ENCODE measurements around the gene SEC24B.

SEC24B gene

GRCh38 chr4:109545401-109545800, 111.8 kb downstream of the SEC24B start:
- H2BK120ac ChIP-seq (ENCODE audit: low read depth, low read length) = no peak overlapping the region
- no peak overlapping the region for H3K9ac ChIP-seq (ENCODE audit: low read depth, low read length, poor library complexity)
- H3K4me1 ChIP-seq (ENCODE audit: control insufficient read depth in 2 of 2, insufficient read depth in 1 of 2, low read depth in 1 of 2, low read length in 2 of 2) = no peaks in the 10 kb centered on the region
- no peak overlapping the region for H3K23ac ChIP-seq (ENCODE audit: low read depth, low read length, poor library complexity)
- no peak overlapping the region for H2BK12ac ChIP-seq (ENCODE audit: low read length)
- no peak overlapping the region for H3K4me2 ChIP-seq (ENCODE audit: insufficient read depth, low read length, poor library complexity, severe bottlenecking)
- H4K91ac ChIP-seq (ENCODE audit: low read depth, low read length, poor library complexity) = no peak overlapping the region
- H2BK5ac ChIP-seq (ENCODE audit: low read length) = no peak overlapping the region
- H2AK5ac ChIP-seq (ENCODE audit: low read depth, low read length) = no peak overlapping the region
- H3K9me3 ChIP-seq (replicated peaks in 1 of 2; ENCODE audit: control insufficient read depth in 2 of 2, insufficient read depth in 1 of 2, low read depth in 1 of 2, low read length in 2 of 2) = no peaks in the 10 kb centered on the region
- H2BK15ac ChIP-seq (ENCODE audit: low read length) = no peak overlapping the region
- H3K18ac ChIP-seq (ENCODE audit: low read length) = no peak overlapping the region
- H3K27me3 ChIP-seq (ENCODE audit: control insufficient read depth in 3 of 3, insufficient read depth in 3 of 3, low read depth in 1 of 3, low read length in 3 of 3) = no peaks in the 10 kb centered on the region
- no peaks in the 10 kb centered on the region for H3K79me1 ChIP-seq (ENCODE audit: low read depth, low read length)
- peaks cover 0 to 53% of the 10 kb centered on the region in 2 donors for H3K36me3 ChIP-seq (replicated peaks in 1 of 2; ENCODE audit: control insufficient read depth in 2 of 2, insufficient read depth in 2 of 2, low read length in 2 of 2)
- H2AFZ ChIP-seq (ENCODE audit: low read length) = no peak overlapping the region
- no peak overlapping the region for H3K4me3 ChIP-seq (ENCODE audit: low read length in 2 of 2)
- H3K27ac ChIP-seq (replicated peaks; ENCODE audit: low read length) = no peak overlapping the region
- H3K4ac ChIP-seq (ENCODE audit: low read length) = no peak overlapping the region
- no peak overlapping the region for H4K8ac ChIP-seq (ENCODE audit: low read depth, low read length)
- no CpG with 5 or more reads among the region's 1 CpG for WGBS, 2 donors (ENCODE audit: extremely low coverage in 2 of 2, insufficient read length in 2 of 2, insufficient replicate concordance in 1 of 2)
- no peak for DNase-seq (ENCODE audit: low spot score)
- no peak overlapping the region for H3K14ac ChIP-seq (ENCODE audit: low read length)

- Histone ChIP-seq H4K8ac (ENCODE audit: low read depth, low read length) (no peak overlapping the region), H3K14ac (ENCODE audit: low read length) (no peak overlapping the region), H2BK12ac (ENCODE audit: low read length) (no peak overlapping the region), H3K9ac (ENCODE audit: low read depth, low read length, poor library complexity) (no peak overlapping the region), H3K4me2 (ENCODE audit: insufficient read depth, low read length, poor library complexity, severe bottlenecking) (no peak overlapping the region), H2BK5ac (ENCODE audit: low read length) (no peak overlapping the region), H3K4me1 (ENCODE audit: control insufficient read depth in 2 of 2, insufficient read depth in 1 of 2, low read depth in 1 of 2, low read length in 2 of 2) (no peaks in the 10 kb centered on the region), H3K36me3 (replicated peaks in 1 of 2; ENCODE audit: control insufficient read depth in 2 of 2, insufficient read depth in 2 of 2, low read length in 2 of 2) (peaks cover 0 to 33% of the 10 kb centered on the region in 2 donors), H3K18ac (ENCODE audit: low read length) (no peak overlapping the region), H2BK15ac (ENCODE audit: low read length) (no peak overlapping the region), H3K9me3 (replicated peaks in 1 of 2; ENCODE audit: control insufficient read depth in 2 of 2, insufficient read depth in 1 of 2, low read depth in 1 of 2, low read length in 2 of 2) (no peaks in the 10 kb centered on the region), H2AFZ (ENCODE audit: low read length) (no peak overlapping the region), H3K23ac (ENCODE audit: low read depth, low read length, poor library complexity) (no peak overlapping the region), H3K4me3 (ENCODE audit: low read length in 2 of 2) (no peak overlapping the region), H3K4ac (ENCODE audit: low read length) (no peak overlapping the region), H2AK5ac (ENCODE audit: low read depth, low read length) (no peak overlapping the region), H3K27me3 (ENCODE audit: control insufficient read depth in 3 of 3, insufficient read depth in 3 of 3, low read depth in 1 of 3, low read length in 3 of 3) (no peaks in the 10 kb centered on the region), H3K79me1 (ENCODE audit: low read depth, low read length) (no peaks in the 10 kb centered on the region), H3K27ac (replicated peaks; ENCODE audit: low read length) (no peak overlapping the region), H4K91ac (ENCODE audit: low read depth, low read length, poor library complexity) (no peak overlapping the region), H2BK120ac (ENCODE audit: low read depth, low read length) (no peak overlapping the region)
- no CpG with 5 or more reads among the region's 5 CpGs for whole genome bisulfite sequencing, 2 donors (ENCODE audit: extremely low coverage in 2 of 2, insufficient read length in 2 of 2, insufficient replicate concordance in 1 of 2)
- no peak for DNase-seq (ENCODE audit: low spot score)
These were observed 113.8 kb downstream of the SEC24B start for GRCh38 chr4:109547394-109547793.

GRCh38 chr4:109548655-109549054, 115.0 kb downstream of the SEC24B start:
- no peak overlapping the region for H3K14ac ChIP-seq (ENCODE audit: low read length)
- H3K18ac ChIP-seq (ENCODE audit: low read length) = no peak overlapping the region
- H2AK5ac ChIP-seq (ENCODE audit: low read depth, low read length) = no peak overlapping the region
- no peaks in the 10 kb centered on the region for H3K9me3 ChIP-seq (replicated peaks in 1 of 2; ENCODE audit: control insufficient read depth in 2 of 2, insufficient read depth in 1 of 2, low read depth in 1 of 2, low read length in 2 of 2)
- H3K79me1 ChIP-seq (ENCODE audit: low read depth, low read length) = no peaks in the 10 kb centered on the region
- no peak overlapping the region for H4K91ac ChIP-seq (ENCODE audit: low read depth, low read length, poor library complexity)
- H2BK12ac ChIP-seq (ENCODE audit: low read length) = no peak overlapping the region
- H3K4me1 ChIP-seq (ENCODE audit: control insufficient read depth in 2 of 2, insufficient read depth in 1 of 2, low read depth in 1 of 2, low read length in 2 of 2) = no peaks in the 10 kb centered on the region
- H3K9ac ChIP-seq (ENCODE audit: low read depth, low read length, poor library complexity) = no peak overlapping the region
- no peak overlapping the region for H2BK15ac ChIP-seq (ENCODE audit: low read length)
- no peak overlapping the region for H4K8ac ChIP-seq (ENCODE audit: low read depth, low read length)
- no peaks in the 10 kb centered on the region for H3K27me3 ChIP-seq (ENCODE audit: control insufficient read depth in 3 of 3, insufficient read depth in 3 of 3, low read depth in 1 of 3, low read length in 3 of 3)
- no peak overlapping the region for H3K4ac ChIP-seq (ENCODE audit: low read length)
- H2BK5ac ChIP-seq (ENCODE audit: low read length) = no peak overlapping the region
- DNase-seq (ENCODE audit: low spot score) = no peak
- no peak overlapping the region for H3K4me3 ChIP-seq (ENCODE audit: low read length in 2 of 2)
- no peak overlapping the region for H3K4me2 ChIP-seq (ENCODE audit: insufficient read depth, low read length, poor library complexity, severe bottlenecking)
- no CpG with 5 or more reads among the region's 2 CpGs for WGBS, 2 donors (ENCODE audit: extremely low coverage in 2 of 2, insufficient read length in 2 of 2, insufficient replicate concordance in 1 of 2)
- H2BK120ac ChIP-seq (ENCODE audit: low read depth, low read length) = no peak overlapping the region
- H2AFZ ChIP-seq (ENCODE audit: low read length) = no peak overlapping the region
- H3K27ac ChIP-seq (replicated peaks; ENCODE audit: low read length) = no peak overlapping the region
- peaks cover 0 to 21% of the 10 kb centered on the region in 2 donors for H3K36me3 ChIP-seq (replicated peaks in 1 of 2; ENCODE audit: control insufficient read depth in 2 of 2, insufficient read depth in 2 of 2, low read length in 2 of 2)
- H3K23ac ChIP-seq (ENCODE audit: low read depth, low read length, poor library complexity) = no peak overlapping the region

- Histone ChIP-seq H2BK5ac (ENCODE audit: low read length) (no peak overlapping the region), H3K4me2 (ENCODE audit: insufficient read depth, low read length, poor library complexity, severe bottlenecking) (no peak overlapping the region)
These were observed 118.6 kb downstream of the SEC24B start for GRCh38 chr4:109552237-109552636.

More at GRCh38 chr4:109552237-109552636, 118.6 kb downstream of the SEC24B start:
- no CpG with 5 or more reads among the region's 6 CpGs for WGBS, 2 donors (ENCODE audit: extremely low coverage in 2 of 2, insufficient read length in 2 of 2, insufficient replicate concordance in 1 of 2)
- no peak overlapping the region for H2AFZ ChIP-seq (ENCODE audit: low read length)
- no peak for DNase-seq (ENCODE audit: low spot score)
- H2BK12ac ChIP-seq (ENCODE audit: low read length) = no peak overlapping the region
- H3K9ac ChIP-seq (ENCODE audit: low read depth, low read length, poor library complexity) = no peak overlapping the region
- H3K18ac ChIP-seq (ENCODE audit: low read length) = no peak overlapping the region
- no peak overlapping the region for H3K14ac ChIP-seq (ENCODE audit: low read length)
- no peak overlapping the region for H4K91ac ChIP-seq (ENCODE audit: low read depth, low read length, poor library complexity)
- H3K23ac ChIP-seq (ENCODE audit: low read depth, low read length, poor library complexity) = no peak overlapping the region
- no peak overlapping the region for H2AK5ac ChIP-seq (ENCODE audit: low read depth, low read length)
- no peaks in the 10 kb centered on the region for H3K9me3 ChIP-seq (replicated peaks in 1 of 2; ENCODE audit: control insufficient read depth in 2 of 2, insufficient read depth in 1 of 2, low read depth in 1 of 2, low read length in 2 of 2)
- no peak overlapping the region for H4K8ac ChIP-seq (ENCODE audit: low read depth, low read length)
- H3K4me1 ChIP-seq (ENCODE audit: control insufficient read depth in 2 of 2, insufficient read depth in 1 of 2, low read depth in 1 of 2, low read length in 2 of 2) = no peaks in the 10 kb centered on the region
- H2BK120ac ChIP-seq (ENCODE audit: low read depth, low read length) = no peak overlapping the region
- no peaks in the 10 kb centered on the region for H3K79me1 ChIP-seq (ENCODE audit: low read depth, low read length)
- peaks cover 0 to 2% (median 0%) of the 10 kb centered on the region in 3 experiments for H3K27me3 ChIP-seq (ENCODE audit: control insufficient read depth in 3 of 3, insufficient read depth in 3 of 3, low read depth in 1 of 3, low read length in 3 of 3)
- no peak overlapping the region for H3K4me3 ChIP-seq (ENCODE audit: low read length in 2 of 2)
- no peak overlapping the region for H3K4ac ChIP-seq (ENCODE audit: low read length)
- H3K27ac ChIP-seq (replicated peaks; ENCODE audit: low read length) = no peak overlapping the region
- H3K36me3 ChIP-seq (replicated peaks in 1 of 2; ENCODE audit: control insufficient read depth in 2 of 2, insufficient read depth in 2 of 2, low read length in 2 of 2) = no peaks in the 10 kb centered on the region
- H2BK15ac ChIP-seq (ENCODE audit: low read length) = no peak overlapping the region
